Panc1 (cell line): ENCODE measurements around the gene DACH1. TPM values are rescaled to one million over a fixed set of nuclear protein-coding genes. Genes with fewer than 3 reads are reported as not detected.

Experiments
- ATAC-seq: fragments of 200-7000 bp; cut with Tn5 transposase; 2 replicates; pipeline ENCODE4 v1.9.1; 2020; ENCODE audit warnings: mild to moderate bottlenecking, moderate library complexity
- BruUV-seq: library from RNA; stranded (reverse); fragments of 400-500 nt; replicated peaks from 2 replicates; lab custom pipeline; 2021; lab: Mats Ljungman, UMichigan
- CTCF ChIA-PET: fragments of 300-600 bp; sonication (Branson Sonifier 250); formaldehyde crosslinking; loops from one replicate; lab custom pipeline; 2022; ENCODE audit warnings: antibody characterized with exemption; lab: Charles Lee
- POLR2A ChIA-PET: fragments of 300-600 bp; sonication (Branson Sonifier 250); formaldehyde crosslinking; loops from one replicate; lab custom pipeline; 2022; ENCODE audit warnings: antibody characterized with exemption; lab: Charles Lee
- DNase-seq: peaks from one replicate; pipeline ENCODE4 v3.0.0-alpha.2; 2010; ENCODE audit warnings: low read depth, low spot score
- H3K27ac ChIP-seq: 2 replicates; pipeline ENCODE4 v1.5.1; 2011; ENCODE audit warnings: mild to moderate bottlenecking, low read length, inconsistent platforms
- H3K27me3 ChIP-seq: fragments of 200-500 bp; sonication (Bioruptor generic); 2 replicates; pipeline ENCODE4 v1.6.0; 2014; ENCODE audit warnings: low read length, inconsistent platforms; ENCODE audit not compliant: control insufficient read depth, insufficient read depth
- H3K36me3 ChIP-seq: fragments of 200-500 bp; sonication (Bioruptor generic); 2 replicates; pipeline ENCODE4 v1.5.1; 2014; ENCODE audit warnings: inconsistent platforms, mild to moderate bottlenecking, low read length, moderate library complexity; ENCODE audit not compliant: control insufficient read depth, insufficient read depth
- H3K4me1 ChIP-seq: 2 replicates; pipeline ENCODE4 v1.5.1; 2011; ENCODE audit warnings: inconsistent platforms, mild to moderate bottlenecking, low read length, moderate library complexity; ENCODE audit not compliant: control insufficient read depth, insufficient read depth
- H3K4me3 ChIP-seq, 2 experiments: 2 replicates each; pipeline ENCODE4 v1.5.1; 2011 to 2012; ENCODE audit warnings: low read depth in 2 of 2, low read length in 2 of 2, mild to moderate bottlenecking in 2 of 2, inconsistent platforms in 1 of 2, moderate library complexity in 1 of 2
- H3K9me3 ChIP-seq: fragments of 200-500 bp; sonication (Bioruptor generic); 2 replicates; pipeline ENCODE4 v1.5.1; 2014; ENCODE audit warnings: low read depth, mild to moderate bottlenecking, inconsistent platforms, low read length, moderate library complexity; ENCODE audit not compliant: control insufficient read depth, insufficient read depth
- CTCF ChIP-seq: fragments of 450-650 bp; IDR thresholded peaks from 2 replicates; pipeline ENCODE4 v1.5.1; 2017; ENCODE audit warnings: mild to moderate bottlenecking
- POLR2AphosphoS5 ChIP-seq: IDR thresholded peaks from 2 replicates; pipeline ENCODE4 v1.6.1; 2012; ENCODE audit warnings: mild to moderate bottlenecking, low read depth, low read length, moderate library complexity
- REST ChIP-seq, 2 experiments: IDR thresholded peaks; 2 replicates each; pipeline ENCODE4 v1.6.1; 2011 to 2012; ENCODE audit warnings: low read depth in 2 of 2, control low read depth in 1 of 2, low read length in 1 of 2, mild to moderate bottlenecking in 1 of 2, moderate library complexity in 1 of 2; ENCODE audit not compliant: insufficient read depth in 1 of 2
- SIN3A ChIP-seq: IDR thresholded peaks from 2 replicates; pipeline ENCODE4 v1.6.1; 2012; ENCODE audit warnings: low read depth, mild to moderate bottlenecking, low read length, moderate library complexity, borderline replicate concordance; ENCODE audit not compliant: insufficient read depth
- TCF7L2 ChIP-seq: IDR thresholded peaks from 2 replicates; pipeline ENCODE4 v1.6.1; 2011; ENCODE audit warnings: mild to moderate bottlenecking, low read depth, low read length, inconsistent platforms
- in situ Hi-C: cut with HindIII; loops from 2 replicates; pipeline ENCODE4 v1.10.0; 2016; ENCODE audit warnings: low sequenced_read_pairs, low pct_unique_long_range_greater_than_20kb
- intact Hi-C: fragments of 100-400 bp; cut with micrococcal nuclease; formaldehyde crosslinking; loops from one replicate; pipeline ENCODE4 v1.10.0; 2022; ENCODE audit not compliant: unreplicated experiment
- total RNA-seq: library from RNA; stranded (reverse); gene quantifications from one replicate; pipeline ENCODE4 v1.2.1, GENCODE V29; 2021; ENCODE audit not compliant: unreplicated experiment

The DACH1 gene
- total RNA-seq, 1 experiment from 2014 or later = 0.54 TPM

- no TSS peak for BruUV-seq
- intact Hi-C loops (no loop called here), in situ Hi-C loops (no loop called here)
- TF ChIP-seq SIN3A (no peak), CTCF (no peak), TCF7L2 (no peak), REST (IDR thresholded peaks at IDR 0.05; ENCODE audit: insufficient read depth in 1 of 2, low read depth in 2 of 2, low read length in 1 of 2) (no peak), POLR2AphosphoS5 (no peak)
- Histone ChIP-seq H3K4me3 (no peak overlapping the region), H3K27ac (no peak overlapping the region), H3K27me3 (no peaks in the 10 kb centered on the region), H3K4me1 (no peaks in the 10 kb centered on the region), H3K9me3 (no peaks in the 10 kb centered on the region), H3K36me3 (no peaks in the 10 kb centered on the region)
- CTCF ChIA-PET = no interaction called here
- no peak for ATAC-seq
- no peak for DNase-seq
- POLR2A ChIA-PET = no interaction called here
Observed at GRCh38 chr13:71912524-71912923, 45.5 kb upstream of the DACH1 start.

- ATAC-seq = no peak
Observed at GRCh38 chr13:71906448-71906847, 39.4 kb upstream of the DACH1 start.

More at GRCh38 chr13:71906448-71906847, 39.4 kb upstream of the DACH1 start:
- TF ChIP-seq CTCF = no peak
- no peak for TF ChIP-seq SIN3A
- in situ Hi-C loops = no loop called here
- intact Hi-C loops = no loop called here
- Histone ChIP-seq H3K4me3 (no peak overlapping the region), H3K9me3 (no peaks in the 10 kb centered on the region), H3K36me3 (no peaks in the 10 kb centered on the region), H3K27me3 (no peaks in the 10 kb centered on the region), H3K27ac (no peak overlapping the region), H3K4me1 (no peaks in the 10 kb centered on the region)
- CTCF ChIA-PET = no interaction called here
- POLR2A ChIA-PET = no interaction called here
- DNase-seq = no peak
- BruUV-seq = no TSS peak
